ENCODE measurements around the gene SLC25A43. TPM values are rescaled to one million over a fixed set of nuclear protein-coding genes. Genes with fewer than 3 reads are reported as not detected.

SLC25A43 gene
- total RNA-seq, 4 donors from 2014 or later, result 0.87 to 2.7 (median 1.8) TPM

DNA sequence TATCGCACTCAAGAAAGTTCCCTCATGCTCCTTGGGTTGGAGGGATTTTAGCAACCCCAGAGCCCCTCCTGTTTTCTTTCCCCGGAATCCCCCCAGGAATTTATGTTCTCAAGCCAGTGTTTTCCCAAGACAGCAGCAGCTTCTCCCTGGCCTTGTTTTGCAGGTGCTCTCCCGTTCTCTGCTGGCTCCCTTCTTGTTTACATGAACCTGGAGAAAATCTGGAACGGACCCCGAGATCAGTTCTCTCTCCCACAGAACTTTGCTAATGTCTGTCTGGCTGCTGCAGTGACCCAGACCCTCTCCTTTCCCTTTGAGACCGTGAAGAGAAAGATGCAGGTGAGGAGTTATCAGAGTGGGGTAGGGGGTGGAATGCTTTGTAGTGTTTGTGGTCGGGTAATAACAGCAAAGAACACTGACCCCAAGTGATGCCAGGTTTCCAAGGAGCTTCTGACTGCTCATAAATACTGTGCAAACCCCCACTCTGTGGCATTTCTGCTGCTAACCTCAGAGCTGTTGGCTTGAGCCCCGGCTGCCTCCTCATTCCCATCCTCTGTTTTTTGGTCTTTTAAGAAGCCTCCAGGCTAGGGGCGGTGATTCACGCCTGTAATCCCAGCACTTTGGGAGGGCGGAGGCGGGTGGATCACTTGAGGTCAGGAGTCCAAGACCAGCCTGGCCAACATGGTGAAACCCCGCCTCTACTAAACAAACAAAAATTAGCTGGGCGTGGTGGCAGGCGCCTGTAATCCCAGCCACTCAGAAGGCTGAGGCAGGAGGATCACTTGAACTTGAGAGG lies 11.1 kb downstream of the SLC25A43 start:
- H3K27me3 ChIP-seq, result no peaks in the 10 kb centered on the region
- no peak for ATAC-seq
- no peak overlapping the region for H3K4me3 ChIP-seq
- intact Hi-C loops (cut with DNase I; ENCODE audit: low total_unique reads), result no loop called here
- H3K9me3 ChIP-seq, result no peaks in the 10 kb centered on the region
- TF ChIP-seq CTCF (IDR thresholded peaks at IDR 0.05 in 4 of 5, conservative IDR thresholded peaks at IDR 0.05 in 1 of 5) (no peak), POLR2A (IDR thresholded peaks at IDR 0.05) (no peak)
- no peak overlapping the region for H3K27ac ChIP-seq
- in situ Hi-C loops (cut with MboI; ENCODE audit: low sequenced_read_pairs in 4 of 4), result no loop called here
- no peaks in the 10 kb centered on the region for H3K4me1 ChIP-seq
- peak; percentile 3 to 60 for DNase-seq
- no peaks in the 10 kb centered on the region for H3K36me3 ChIP-seq

- H3K9me3 ChIP-seq, result no peaks in the 10 kb centered on the region
- H3K4me3 ChIP-seq, result no peak overlapping the region
- no peak overlapping the region for H3K27ac ChIP-seq
- H3K4me1 ChIP-seq, result no peaks in the 10 kb centered on the region
- no peak for TF ChIP-seq POLR2A (IDR thresholded peaks at IDR 0.05)
- TF ChIP-seq CTCF (IDR thresholded peaks at IDR 0.05 in 4 of 5, conservative IDR thresholded peaks at IDR 0.05 in 1 of 5), result no peak
- in situ Hi-C loops (cut with MboI; ENCODE audit: low sequenced_read_pairs in 4 of 4), result no loop called here
- no peaks in the 10 kb centered on the region for H3K36me3 ChIP-seq
- DNase-seq (no peak), ATAC-seq (no peak)
- intact Hi-C loops (cut with DNase I; ENCODE audit: low total_unique reads), result no loop called here
- no peaks in the 10 kb centered on the region for H3K27me3 ChIP-seq
These were observed 11.7 kb downstream of the SLC25A43 start for GRCh38 chrX:119410854-119411253.

GRCh38 chrX:119411959-119412358 lies 12.8 kb downstream of the SLC25A43 start:
- no peaks in the 10 kb centered on the region for H3K9me3 ChIP-seq
- H3K4me3 ChIP-seq, result no peak overlapping the region
- in situ Hi-C loops (cut with MboI; ENCODE audit: low sequenced_read_pairs in 4 of 4), result no loop called here
- DNase-seq, result no peak
- H3K4me1 ChIP-seq, result no peaks in the 10 kb centered on the region
- no peak for ATAC-seq
- H3K27ac ChIP-seq, result no peak overlapping the region
- TF ChIP-seq POLR2A (IDR thresholded peaks at IDR 0.05), result no peak
- no peak for TF ChIP-seq CTCF (IDR thresholded peaks at IDR 0.05 in 4 of 5, conservative IDR thresholded peaks at IDR 0.05 in 1 of 5)
- intact Hi-C loops (cut with DNase I; ENCODE audit: low total_unique reads), result no loop called here
- H3K27me3 ChIP-seq, result no peaks in the 10 kb centered on the region
- no peaks in the 10 kb centered on the region for H3K36me3 ChIP-seq

DNA sequence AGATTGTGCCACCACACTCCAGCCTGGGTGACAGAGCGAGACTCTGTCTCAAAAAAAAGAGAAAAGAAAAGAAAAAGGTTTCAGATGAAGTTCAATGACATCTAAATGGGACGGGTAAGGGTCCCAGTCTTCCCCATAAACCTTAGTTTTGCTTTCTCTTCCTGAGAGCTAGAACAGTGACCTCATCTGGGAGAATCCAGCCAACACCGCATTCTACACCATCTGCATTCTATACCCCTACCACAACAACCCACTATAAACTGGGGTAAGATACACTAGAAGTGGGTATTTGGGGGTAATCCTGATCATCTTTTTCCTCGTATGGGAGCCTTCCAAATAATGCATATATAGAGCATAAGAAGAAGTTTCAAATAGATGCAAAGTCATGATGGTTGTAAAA lies 18.2 kb downstream of the SLC25A43 start:
- Histone ChIP-seq H3K36me3 (no peaks in the 10 kb centered on the region), H3K27ac (no peak overlapping the region), H3K4me1 (no peaks in the 10 kb centered on the region), H3K9me3 (no peaks in the 10 kb centered on the region), H3K27me3 (no peaks in the 10 kb centered on the region), H3K4me3 (no peak overlapping the region)
- intact Hi-C loops (cut with DNase I; ENCODE audit: low total_unique reads), result no loop called here
- TF ChIP-seq CTCF (IDR thresholded peaks at IDR 0.05 in 4 of 5, conservative IDR thresholded peaks at IDR 0.05 in 1 of 5), result no peak
- TF ChIP-seq POLR2A (IDR thresholded peaks at IDR 0.05), result no peak
- DNase-seq, result no peak
- in situ Hi-C loops (cut with MboI; ENCODE audit: low sequenced_read_pairs in 4 of 4), result no loop called here
- no peak for ATAC-seq

GRCh38 chrX:119417842-119418241 lies 18.7 kb downstream of the SLC25A43 start:
- intact Hi-C loops (cut with DNase I; ENCODE audit: low total_unique reads) (no loop called here), in situ Hi-C loops (cut with MboI; ENCODE audit: low sequenced_read_pairs in 4 of 4) (no loop called here)
- no peak for DNase-seq

More at GRCh38 chrX:119417842-119418241, 18.7 kb downstream of the SLC25A43 start:
- no peak overlapping the region for H3K4me3 ChIP-seq
- TF ChIP-seq POLR2A (IDR thresholded peaks at IDR 0.05), result no peak
- TF ChIP-seq CTCF (IDR thresholded peaks at IDR 0.05 in 4 of 5, conservative IDR thresholded peaks at IDR 0.05 in 1 of 5), result no peak
- H3K27ac ChIP-seq, result no peak overlapping the region
- no peak for ATAC-seq
- no peaks in the 10 kb centered on the region for H3K9me3 ChIP-seq
- H3K27me3 ChIP-seq, result no peaks in the 10 kb centered on the region
- H3K36me3 ChIP-seq, result no peaks in the 10 kb centered on the region
- H3K4me1 ChIP-seq, result no peaks in the 10 kb centered on the region

All from gastrocnemius medialis (tissue), 4 donors.